Measurements from ENCODE around the gene PRKG1.

- TF ChIP-seq EZH2 (IDR thresholded peaks at IDR 0.05; ENCODE audit: insufficient read depth, poor library complexity, severe bottlenecking) = no peak
- no peak for TF ChIP-seq EZH2phosphoT487 (IDR thresholded peaks at IDR 0.05; ENCODE audit: insufficient read depth, low read depth)
These were observed 694.7 kb downstream of the PRKG1 start for GRCh38 chr10:51768886-51769465.

Measured in GM23248 (cell line).